ENCODE measurements around the gene RABL2B.

RABL2B gene

GRCh38 chr22:50732681-50733080 is 50.8 kb downstream of the RABL2B start:
- Histone ChIP-seq H3K4me1 (ENCODE audit: control insufficient read depth, insufficient read depth, low read length) (no peaks in the 10 kb centered on the region), H3K36me3 (ENCODE audit: control insufficient read depth in 2 of 2, insufficient read depth in 1 of 2, low read length in 2 of 2) (no peaks in the 10 kb centered on the region), H3K27ac (ENCODE audit: extremely low read depth, low read depth, low read length) (no peak overlapping the region), H3K9me3 (ENCODE audit: control insufficient read depth, insufficient read depth, low read depth, low read length) (no peaks in the 10 kb centered on the region), H3K4me3 (ENCODE audit: low read depth, low read length) (no peak overlapping the region)
- ChIA-PET CTCF (interaction anchor here (0.5 to 1.9 kb wide), 7 partner anchors 15 to 501 kb away, joined by 3 to 13 read pairs (median 5); no protein-coding TSS in a partner anchor), POLR2A (no interaction called here)
- TF ChIP-seq HIC1 (tag by site-specific recombination; IDR thresholded peaks at IDR 0.05) (no peak), PRDM1 (tag by site-specific recombination; IDR thresholded peaks at IDR 0.05) (no peak), GFI1B (tag by site-specific recombination; IDR thresholded peaks at IDR 0.05) (no peak), REPIN1 (tag by site-specific recombination; IDR thresholded peaks at IDR 0.05; ENCODE audit: low read depth) (no peak), KLF8 (tag by site-specific recombination; IDR thresholded peaks at IDR 0.05) (no peak), ZNF398 (tag by site-specific recombination; IDR thresholded peaks at IDR 0.05) (no peak), ZNF645 (tag by site-specific recombination; IDR thresholded peaks at IDR 0.05) (no peak), ZNF354C (tag by site-specific recombination; IDR thresholded peaks at IDR 0.05; ENCODE audit: borderline replicate concordance, low read depth) (no peak)

- ChIA-PET CTCF (interaction anchor here (0.6 to 1.9 kb wide), 14 partner anchors 9 to 131 kb away, joined by 3 to 13 read pairs (median 4); no protein-coding TSS in a partner anchor), POLR2A (no interaction called here)
- Histone ChIP-seq H3K36me3 (ENCODE audit: control insufficient read depth in 2 of 2, insufficient read depth in 1 of 2, low read length in 2 of 2) (no peaks in the 10 kb centered on the region), H3K4me3 (ENCODE audit: low read depth, low read length) (no peak overlapping the region), H3K4me1 (ENCODE audit: control insufficient read depth, insufficient read depth, low read length) (no peaks in the 10 kb centered on the region), H3K9me3 (ENCODE audit: control insufficient read depth, insufficient read depth, low read depth, low read length) (no peaks in the 10 kb centered on the region), H3K27ac (ENCODE audit: extremely low read depth, low read depth, low read length) (no peak overlapping the region)
- TF ChIP-seq PRDM4 (tag by site-specific recombination; IDR thresholded peaks at IDR 0.05) (no peak), GLIS2 (tag by site-specific recombination; IDR thresholded peaks at IDR 0.05) (peak; percentile 80), ZNF704 (tag by site-specific recombination; IDR thresholded peaks at IDR 0.05) (no peak), IKZF3 (tag by site-specific recombination; IDR thresholded peaks at IDR 0.05) (no peak), ZNF221 (tag by site-specific recombination; IDR thresholded peaks at IDR 0.05; ENCODE audit: borderline replicate concordance) (no peak), ZNF488 (tag by site-specific recombination; IDR thresholded peaks at IDR 0.05) (no peak), SP7 (tag by site-specific recombination; IDR thresholded peaks at IDR 0.05) (no peak), ZBTB26 (tag by site-specific recombination; optimal IDR thresholded peaks at IDR 0.05) (peak; percentile 46), ZNF211 (tag by site-specific recombination; IDR thresholded peaks at IDR 0.05; ENCODE audit: low read depth) (no peak), ZNF280D (tag by site-specific recombination; IDR thresholded peaks at IDR 0.05) (no peak)
Observed at GRCh38 chr22:50731811-50732624, 51.4 kb downstream of the RABL2B start.
